ENCODE measurements around the gene FOXN3.

Gene FOXN3

DNA sequence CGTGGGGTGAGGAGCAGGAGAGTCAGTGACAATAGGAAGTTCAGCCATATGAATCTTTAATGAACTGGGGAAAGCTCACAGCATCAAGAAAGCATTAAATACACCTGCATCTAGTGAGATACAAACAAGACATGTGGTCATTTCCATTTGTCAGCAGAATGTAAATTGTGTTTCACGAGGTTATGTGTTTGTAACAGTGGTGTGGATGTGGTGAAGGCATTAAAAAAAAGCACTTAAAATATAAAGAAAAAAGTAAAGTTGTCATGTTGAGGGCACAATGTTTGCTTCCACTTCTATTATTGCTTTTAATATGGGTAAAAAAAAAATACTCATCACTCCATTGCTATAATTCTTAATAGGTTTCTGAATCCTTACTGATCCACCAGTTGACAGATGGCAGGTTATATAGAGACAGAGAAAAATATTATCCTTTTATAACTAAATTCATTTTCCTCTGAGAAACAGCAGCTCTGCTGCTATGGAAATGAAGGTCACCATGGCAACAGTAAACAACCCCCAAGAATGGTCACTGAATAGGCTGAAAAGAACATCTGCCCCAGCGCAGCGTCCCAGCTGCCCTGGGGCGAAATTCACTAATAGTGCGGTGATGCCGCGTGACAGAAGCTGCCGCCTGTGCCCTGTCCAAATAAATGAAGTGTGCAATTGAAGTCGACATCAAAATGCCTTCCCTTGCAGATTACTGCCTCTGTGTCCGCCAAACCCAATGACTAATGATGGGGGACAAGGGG is 226.1 kb downstream of the FOXN3 start:
- DNase-seq: no peak

DNA sequence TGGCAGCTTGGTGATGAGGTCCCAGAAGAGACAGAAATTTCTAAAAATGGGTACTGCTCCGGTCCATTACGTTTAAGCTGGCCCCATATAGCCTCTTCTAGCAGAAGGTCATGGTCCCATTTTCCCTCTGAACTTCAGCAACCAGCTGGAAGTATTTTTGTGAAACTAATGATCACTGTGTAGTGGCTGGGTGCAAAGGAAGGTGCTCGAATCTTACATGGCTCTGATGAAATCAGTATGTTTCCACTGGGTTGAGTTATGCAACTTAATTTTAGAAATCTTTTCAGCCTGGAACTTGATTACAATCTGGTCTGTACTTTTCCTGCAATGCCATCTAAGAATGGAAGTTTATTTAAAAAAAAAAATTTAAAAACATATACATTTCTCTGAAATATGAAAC is 228.5 kb downstream of the FOXN3 start:
- no peak for DNase-seq

DNA sequence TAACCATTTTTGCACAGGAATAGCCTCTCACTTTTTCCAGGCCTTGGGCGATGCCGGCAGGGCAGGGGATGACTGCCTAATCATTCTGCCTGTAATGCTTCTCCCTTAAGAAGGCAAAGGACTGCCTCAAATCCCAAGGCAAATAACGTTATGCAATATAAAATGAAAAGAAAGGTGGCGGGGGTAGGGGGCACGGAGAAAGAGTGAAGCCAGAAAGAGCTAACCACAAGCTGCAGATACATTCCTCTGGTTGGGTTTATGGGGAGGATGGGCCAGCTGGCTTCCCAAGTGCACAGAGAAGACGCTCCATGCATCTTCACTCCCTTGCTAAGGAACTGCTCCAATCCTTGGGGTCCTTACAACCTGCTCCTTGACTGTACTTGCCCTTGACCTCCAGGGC is 229.5 kb downstream of the FOXN3 start:
- DNase-seq: no peak

DNA sequence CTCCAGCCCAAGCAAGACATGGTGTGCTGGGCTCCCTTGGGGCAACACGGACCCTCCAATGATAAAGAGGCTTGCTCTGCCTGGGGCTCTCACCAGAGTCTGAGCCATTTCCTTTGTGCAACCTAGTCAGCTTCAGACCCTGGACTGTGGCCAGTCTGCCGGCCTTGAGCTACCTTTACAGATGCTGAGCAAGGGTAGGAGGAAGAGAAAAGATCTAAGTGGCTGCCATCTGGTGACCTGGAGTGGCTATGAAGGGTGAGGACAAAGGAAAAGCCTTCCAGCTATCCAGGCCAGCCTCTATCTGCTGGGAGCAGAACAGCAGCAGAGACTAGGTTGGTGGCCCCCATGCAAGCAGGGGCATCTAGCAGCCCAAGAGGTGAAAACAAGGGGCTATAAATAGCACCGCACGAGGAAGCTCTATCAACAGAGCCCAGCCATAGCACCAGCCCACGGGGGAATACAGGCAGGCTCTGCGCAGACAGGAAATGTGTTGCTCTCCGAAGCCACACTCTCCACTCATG is 230.1 kb downstream of the FOXN3 start:
- DNase-seq: no peak

DNA sequence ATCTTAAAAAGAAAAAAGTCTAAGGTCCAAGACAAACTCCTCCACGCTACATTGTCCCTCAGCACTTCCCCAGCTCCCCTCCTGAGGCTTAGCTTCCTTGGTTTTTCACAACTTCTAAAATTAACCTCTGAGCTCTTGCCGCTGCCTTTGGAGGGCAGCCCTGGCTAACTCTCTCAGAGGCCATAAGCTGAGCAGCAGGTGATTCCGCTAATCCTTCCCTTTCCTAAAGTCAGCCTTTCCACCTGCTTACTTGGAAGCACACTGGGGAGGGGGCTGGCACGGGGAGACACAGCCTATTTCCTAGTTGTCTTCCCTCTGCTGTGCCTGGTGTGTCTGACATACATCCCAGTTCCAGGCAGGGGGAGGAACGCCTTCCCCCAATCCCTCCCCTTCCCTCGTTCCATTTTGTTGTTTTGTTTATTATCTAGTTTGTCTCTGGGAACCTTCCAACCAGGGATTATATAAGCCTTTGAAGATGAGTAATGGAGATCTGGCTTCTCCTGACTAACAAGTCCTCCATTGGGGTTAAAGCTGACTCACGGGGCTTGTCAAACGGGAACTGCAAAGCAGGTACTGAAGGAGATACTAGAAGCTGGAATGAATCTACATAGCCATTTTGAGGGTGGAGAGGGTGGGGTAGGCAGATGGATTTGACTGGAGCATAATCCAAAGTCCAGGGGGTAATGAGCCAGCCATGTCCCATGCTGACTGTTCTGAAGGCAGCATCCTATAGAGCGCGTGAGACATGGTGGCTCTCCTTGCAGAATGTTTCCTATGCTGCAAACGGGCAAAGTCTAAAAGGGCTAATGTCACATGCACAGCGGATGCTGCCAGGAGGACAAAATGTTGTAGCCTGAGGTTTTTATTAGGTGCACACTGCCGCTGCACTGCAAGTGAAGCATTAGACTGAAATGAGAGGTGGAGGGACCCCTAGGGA is 230.8 kb downstream of the FOXN3 start:
- DNase-seq: no peak

DNA sequence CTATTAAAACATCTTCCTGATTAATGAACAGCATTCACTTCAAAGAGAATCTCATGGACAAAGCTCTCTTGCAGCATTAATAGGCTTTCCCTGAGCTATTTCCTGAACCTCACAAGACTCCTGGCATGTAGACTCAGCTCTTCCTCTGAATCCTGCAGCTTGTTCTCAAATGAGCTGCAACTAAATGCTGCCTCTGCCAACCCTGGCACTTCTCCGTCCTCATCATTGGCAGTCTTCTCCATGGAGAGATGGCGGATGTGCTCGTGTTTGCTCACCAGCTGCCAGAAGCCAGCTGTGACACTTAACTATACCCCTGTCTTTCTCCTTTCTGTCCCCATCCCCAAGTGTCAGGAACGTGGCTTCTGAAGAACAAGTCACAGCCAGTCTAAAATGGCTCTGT is 232.1 kb downstream of the FOXN3 start:
- no peak for DNase-seq

GRCh38 chr14:89182326-89182725 is 234.7 kb downstream of the FOXN3 start:
- DNase-seq: no peak

DNA sequence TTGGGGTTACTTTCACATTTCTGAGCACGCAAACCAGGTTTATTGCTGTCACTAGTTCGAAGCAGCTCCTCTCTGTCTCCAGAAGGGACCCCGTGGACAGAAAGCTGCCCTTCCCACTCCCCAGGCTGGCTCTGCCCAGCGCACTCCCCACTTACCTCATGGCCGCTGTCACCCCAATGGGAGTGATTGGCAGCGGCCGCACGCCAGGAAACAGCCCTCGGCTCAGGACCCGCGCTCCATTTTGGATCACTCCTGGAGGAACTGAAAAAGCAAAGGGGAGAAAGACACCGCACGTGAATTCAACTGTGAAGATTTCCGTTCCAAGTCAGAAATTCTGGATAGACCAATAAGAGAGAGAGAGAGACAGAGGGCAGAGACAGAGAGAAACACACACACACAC is 236.5 kb downstream of the FOXN3 start:
- no peak for DNase-seq

DNA sequence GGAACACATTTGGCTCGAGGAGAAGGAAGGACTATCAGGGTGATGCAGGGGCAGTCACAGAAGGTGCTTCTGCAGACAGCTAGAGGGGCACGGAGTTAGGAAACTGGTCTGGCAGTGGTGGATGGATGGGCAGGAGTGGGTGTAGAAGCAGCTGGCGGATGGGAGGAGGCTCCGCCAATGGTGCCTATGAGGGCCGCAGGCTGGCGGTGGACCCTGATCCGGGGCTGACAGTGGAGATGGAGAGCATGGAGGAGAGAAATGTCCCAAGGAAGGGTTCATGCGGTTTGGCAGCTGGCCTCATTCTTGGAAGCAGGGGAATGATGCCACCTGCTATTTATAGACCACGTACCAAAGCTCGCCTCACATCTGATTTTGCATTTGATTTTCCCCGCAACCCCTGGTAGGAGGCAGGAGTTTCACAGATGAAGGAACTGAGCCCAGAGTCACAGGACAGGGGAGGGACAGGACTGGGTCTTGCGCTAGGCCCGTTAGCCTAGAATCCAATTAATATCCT is 237.1 kb downstream of the FOXN3 start:
- no peak for DNase-seq

DNA sequence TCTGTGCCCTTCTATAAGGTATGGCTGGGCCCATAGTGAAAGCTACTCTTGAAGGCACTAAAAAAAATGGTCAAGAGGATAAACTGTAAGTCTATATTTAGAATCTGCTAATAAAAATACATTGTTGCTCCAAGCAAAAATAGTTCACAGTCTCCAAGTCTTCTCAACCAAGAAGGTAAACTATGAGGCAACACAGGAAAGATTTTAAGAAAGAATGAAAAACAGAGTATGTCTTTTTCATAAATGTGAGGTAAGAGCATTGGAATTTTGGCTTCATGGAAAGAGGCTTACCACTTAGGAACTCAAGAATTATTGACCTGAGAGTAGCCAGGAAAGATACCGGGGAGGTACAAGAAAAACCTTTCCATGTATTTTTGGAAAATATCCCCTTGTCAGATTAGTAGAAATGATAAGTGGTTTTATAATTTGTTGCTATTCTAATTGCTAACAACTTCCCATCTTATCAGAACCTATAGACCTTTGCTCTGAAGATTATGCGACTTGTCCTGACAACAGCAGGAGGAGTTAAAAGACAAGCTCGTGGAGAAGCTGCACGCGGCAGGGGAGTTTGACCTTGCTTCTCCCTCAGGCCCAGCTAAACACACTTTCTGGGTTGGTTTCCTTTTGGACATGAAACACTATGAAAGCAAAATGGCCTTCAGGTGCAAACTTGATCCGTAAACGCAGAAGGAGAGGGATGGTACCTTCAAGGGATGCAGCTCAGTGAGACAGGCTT is 238.1 kb downstream of the FOXN3 start:
- no peak for DNase-seq

- no peak for DNase-seq
Observed at GRCh38 chr14:89178376-89178775, 238.7 kb downstream of the FOXN3 start.

DNA sequence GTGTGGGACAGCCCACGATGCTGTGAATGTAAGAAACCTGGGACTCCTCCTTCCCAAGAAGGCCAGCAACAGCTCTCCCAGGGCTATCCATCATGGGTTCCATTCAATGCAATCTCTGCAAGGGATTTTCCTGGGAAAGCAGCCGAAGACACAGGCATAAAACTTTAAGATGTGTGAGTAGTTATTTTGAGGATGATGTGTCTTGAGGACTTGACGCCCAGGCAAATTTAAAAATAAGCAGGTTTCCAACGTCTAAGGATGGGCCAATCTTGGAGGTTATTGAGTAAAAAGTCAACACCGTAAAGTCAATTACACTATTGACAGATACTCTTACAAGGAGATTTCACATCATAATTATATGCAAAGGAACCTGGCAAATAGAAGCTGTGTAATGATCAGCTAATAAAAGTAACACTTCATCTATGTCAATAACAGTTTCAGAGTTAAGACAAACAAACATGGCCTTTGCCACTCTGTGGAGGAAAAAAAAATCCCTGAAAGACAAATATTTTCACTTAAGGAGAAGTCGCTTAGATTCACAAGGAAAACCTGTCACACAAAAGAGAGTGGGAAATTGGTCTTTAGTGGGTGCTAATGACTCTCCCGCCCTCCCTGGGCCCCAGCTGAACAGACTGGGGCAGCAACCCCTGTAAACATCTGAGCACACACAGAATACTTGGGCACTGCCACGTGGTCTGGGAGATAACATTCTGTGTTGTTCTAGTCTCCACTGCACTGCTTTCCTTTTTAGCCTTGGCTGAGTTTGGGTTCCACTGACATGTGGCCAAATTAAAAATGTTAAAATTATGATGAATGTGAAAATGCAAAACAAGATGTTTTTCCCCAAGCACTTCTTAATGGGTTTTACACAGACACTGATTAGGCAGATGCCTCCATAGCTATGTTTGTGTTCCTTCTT is 240.9 kb downstream of the FOXN3 start:
- DNase-seq: no peak

GRCh38 chr14:89171628-89172027 is 245.4 kb downstream of the FOXN3 start:
- no peak for DNase-seq

DNA sequence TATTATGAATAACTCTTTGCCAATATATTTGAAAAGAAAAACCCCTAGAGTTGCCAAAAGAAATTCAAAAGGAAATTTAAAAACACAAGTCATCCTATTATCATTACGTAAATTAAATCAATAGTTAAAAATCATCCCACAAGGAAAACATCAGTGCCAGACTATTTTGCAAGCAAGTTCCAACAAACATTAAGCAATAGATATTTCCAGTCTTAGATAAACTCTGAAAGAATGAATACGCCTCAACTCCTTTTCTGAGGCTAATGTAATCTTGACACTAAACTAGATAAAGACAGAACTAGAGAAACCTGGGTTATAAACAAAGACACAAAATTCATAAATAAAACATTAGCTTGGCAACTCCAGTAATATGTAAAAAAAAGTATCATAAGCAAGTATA is 245.9 kb downstream of the FOXN3 start:
- DNase-seq: no peak

DNA sequence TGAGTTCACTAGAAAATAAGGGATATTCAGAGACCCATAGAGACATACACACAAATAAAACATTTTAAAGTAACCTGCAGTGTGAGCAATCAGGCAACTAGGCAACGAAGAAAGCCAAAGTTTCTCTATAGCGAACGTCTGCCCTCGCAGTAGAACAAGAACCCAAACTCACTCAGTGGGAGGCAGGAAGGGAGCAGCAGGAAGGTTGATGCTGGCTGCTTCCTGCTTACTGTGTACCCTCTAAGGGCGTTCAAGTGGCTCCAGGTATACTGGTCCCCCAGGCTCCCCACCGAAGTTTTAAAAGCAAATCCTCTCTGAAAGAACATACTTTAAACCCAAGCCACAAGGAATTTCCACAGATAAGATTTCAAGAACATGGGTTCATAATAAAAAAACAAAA is 249.3 kb downstream of the FOXN3 start:
- no peak for DNase-seq

DNA sequence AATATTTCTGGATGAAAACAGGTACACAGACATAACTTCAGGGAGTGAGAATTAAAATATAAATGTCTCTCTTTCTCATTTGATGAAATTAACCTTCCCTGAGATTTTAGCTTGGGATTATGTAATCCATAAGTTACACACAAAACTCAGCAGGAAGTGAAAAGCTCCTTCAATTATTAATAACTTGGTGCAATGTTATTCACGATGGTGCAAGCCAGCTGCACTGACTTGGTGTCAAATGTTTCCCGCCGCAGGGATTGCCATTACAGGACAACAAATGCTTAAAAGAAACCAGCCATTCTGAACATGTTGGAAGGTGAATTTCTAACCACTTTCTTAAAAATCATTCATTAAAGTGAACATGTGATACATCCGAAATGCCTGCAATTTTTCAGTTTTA is 250.4 kb downstream of the FOXN3 start:
- DNase-seq: no peak

DNA sequence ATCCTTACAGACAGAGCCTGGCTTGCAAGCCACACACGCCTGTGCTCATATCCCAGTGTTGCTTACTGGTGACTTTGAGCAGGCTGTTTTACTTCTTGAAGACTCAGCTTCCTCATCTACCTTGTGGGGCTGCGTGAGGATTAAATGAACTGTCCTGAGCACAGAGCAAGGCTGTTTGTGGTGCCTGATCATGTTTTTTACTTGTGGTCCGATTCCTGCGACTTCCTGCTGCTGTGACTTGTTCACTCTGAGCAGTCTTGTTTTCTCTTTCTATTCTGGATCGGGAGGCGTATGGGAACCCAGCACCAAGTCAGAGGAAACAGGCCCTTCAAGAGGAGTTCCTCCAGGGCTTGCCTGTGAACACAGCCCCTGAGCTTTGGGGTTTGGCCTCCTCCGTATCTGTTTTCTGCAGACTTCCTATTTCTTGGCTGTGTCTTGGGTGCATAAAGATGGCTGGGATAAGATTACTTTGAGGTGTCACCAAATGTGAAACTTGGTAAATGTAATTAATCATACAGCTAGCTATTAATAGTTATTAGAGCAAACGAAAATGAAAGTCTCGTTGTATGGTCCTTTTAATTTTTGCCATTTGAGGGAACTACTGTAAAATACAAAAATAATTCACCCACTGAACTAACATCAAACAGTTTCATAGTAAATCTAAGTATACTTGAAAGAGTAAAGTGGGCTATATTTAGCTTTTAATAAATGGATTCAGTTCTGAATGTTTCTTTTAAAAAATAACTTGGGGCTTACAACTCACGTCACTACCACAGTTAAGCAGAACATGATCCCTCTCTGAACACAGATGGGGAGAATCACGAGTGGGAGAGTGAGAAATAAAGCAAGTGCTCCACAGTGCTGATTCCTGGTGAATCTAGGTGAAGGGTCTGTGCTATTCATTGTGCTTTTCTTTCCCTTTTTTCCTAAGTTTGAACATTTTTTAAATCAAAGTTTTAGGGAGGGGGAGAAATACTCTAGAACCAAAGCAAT is 251.5 kb downstream of the FOXN3 start:
- DNase-seq: no peak

GRCh38 chr14:89164168-89165073 is 252.6 kb downstream of the FOXN3 start:
- DNase-seq: no peak

DNA sequence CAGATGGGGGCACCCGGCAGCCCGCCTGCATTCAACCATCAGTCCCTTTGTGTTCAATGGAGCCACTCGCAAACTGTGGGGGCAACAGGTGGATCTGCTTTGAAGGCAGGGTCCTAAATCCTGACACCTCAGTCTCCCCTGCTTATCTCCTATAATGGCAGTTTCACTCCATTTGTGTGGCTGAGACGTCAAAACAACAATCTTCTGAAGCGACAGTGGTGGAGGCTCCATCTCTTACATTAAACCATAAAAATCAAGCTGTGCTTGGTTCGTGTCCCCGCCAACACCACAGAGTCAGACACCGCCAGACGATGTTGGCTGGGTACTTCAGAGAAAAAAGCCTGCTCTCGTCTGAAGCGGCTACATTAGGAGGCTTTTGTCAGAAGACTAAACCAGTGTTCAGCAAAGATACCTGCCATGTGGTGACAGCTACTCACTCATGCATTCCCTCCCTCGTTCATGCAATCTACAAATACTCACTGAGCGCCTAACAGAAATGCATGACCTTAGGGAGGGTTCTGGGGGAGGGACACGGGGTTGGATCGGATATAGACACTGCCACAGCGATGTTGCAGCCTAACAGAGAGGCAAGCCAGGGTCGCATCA is 253.9 kb downstream of the FOXN3 start:
- DNase-seq: no peak

All from activated CD8-positive, alpha-beta memory T cell treated with anti-CD3 and anti-CD28 coated beads for 24 hours (primary cell).